GM12892 (cell line): ENCODE data around the gene ACER3.

ENCODE experiments used
- POLR2A ChIP-seq: IDR thresholded peaks from 2 replicates; pipeline ENCODE4 v1.6.1; 2011; ENCODE audit warnings: low read depth, low read length, control low read depth
- POLR2AphosphoS5 ChIP-seq: IDR thresholded peaks from 2 replicates; pipeline ENCODE4 v1.6.1; 2011; ENCODE audit warnings: low read depth, low read length, control low read depth

GRCh38 chr11:76880314-76880713, 19.6 kb downstream of the ACER3 start:
- no peak for TF ChIP-seq POLR2AphosphoS5
- no peak for TF ChIP-seq POLR2A
